NCI-H1048 (cell line): ENCODE data around the gene PSMD11.

Experiments used
- DNase-seq: peaks from one replicate; lab custom pipeline; 2025; lab: John Stamatoyannopoulos, UW

The PSMD11 gene

GRCh38 chr17:32467949-32468348 lies 23.6 kb downstream of the PSMD11 start:
- no peak for DNase-seq

- DNase-seq: no peak
Measured at GRCh38 chr17:32470405-32471167, 26.3 kb downstream of the PSMD11 start.

DNA sequence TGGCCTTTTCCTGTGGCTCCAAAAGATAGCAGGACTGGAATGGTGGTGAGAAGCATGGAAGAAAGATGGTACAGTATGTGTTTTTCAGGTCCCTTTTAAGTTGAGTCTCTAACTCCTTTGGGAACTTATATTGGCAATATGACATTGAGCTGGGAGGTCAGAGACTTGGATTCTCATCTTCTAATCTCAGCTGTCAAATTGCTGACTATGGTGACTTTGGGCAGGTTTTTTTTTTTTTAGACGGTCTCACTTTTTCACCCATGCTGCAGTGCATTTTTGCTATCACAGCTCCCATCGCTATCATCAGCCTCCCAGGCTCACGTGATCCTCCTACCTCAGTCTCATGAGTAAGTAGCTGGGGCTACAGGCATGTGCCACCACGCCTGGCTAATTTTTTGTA lies 27.3 kb downstream of the PSMD11 start:
- DNase-seq: no peak

GRCh38 chr17:32475258-32475657 lies 30.9 kb downstream of the PSMD11 start:
- DNase-seq: no peak

- no peak for DNase-seq
Measured at GRCh38 chr17:32477220-32477619, 32.9 kb downstream of the PSMD11 start.

DNA sequence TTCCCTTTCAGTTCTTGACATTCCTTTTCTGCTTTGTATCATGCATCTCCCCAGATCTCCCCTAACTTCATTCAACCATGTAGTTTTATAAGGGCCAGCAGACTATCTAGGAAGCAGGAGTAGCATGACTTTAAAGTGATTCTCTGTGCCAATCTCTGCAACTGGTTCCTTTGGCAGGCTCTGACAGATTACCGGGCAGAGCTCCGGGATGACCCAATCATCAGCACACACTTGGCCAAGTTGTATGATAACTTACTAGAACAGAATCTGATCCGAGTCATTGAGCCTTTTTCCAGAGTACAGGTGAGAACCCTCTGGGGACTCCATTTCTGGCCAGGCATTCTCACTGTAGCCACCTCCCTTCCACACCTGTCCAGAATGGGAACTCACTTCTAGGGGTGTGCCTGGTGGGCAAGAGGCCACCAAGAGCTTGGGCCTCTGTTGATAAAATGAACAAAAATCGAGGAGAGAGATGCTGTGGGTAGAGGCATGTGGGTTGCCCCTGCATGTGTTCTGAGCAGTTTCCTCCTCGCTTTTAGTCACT lies 34.8 kb downstream of the PSMD11 start:
- no peak for DNase-seq

DNA sequence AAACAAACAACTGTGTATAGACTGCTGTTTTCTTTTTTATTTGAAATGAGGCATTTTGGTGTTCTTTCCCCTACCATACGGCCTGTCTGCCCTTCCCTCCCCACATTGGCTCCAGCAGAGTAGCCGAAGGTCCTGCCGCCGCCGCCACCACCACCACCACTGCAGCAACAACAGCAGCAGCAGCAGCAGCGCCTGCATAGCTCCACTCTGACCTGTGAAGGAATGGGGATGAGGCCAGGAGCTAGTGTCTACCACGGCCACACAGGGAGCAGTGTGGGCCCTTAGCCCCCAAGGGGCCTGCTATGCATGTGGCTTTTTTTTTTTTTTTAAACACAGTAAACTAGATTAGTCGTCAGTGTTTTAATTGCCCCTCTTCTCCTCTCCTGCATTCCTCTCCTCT lies 36.9 kb downstream of the PSMD11 start:
- no peak for DNase-seq

DNA sequence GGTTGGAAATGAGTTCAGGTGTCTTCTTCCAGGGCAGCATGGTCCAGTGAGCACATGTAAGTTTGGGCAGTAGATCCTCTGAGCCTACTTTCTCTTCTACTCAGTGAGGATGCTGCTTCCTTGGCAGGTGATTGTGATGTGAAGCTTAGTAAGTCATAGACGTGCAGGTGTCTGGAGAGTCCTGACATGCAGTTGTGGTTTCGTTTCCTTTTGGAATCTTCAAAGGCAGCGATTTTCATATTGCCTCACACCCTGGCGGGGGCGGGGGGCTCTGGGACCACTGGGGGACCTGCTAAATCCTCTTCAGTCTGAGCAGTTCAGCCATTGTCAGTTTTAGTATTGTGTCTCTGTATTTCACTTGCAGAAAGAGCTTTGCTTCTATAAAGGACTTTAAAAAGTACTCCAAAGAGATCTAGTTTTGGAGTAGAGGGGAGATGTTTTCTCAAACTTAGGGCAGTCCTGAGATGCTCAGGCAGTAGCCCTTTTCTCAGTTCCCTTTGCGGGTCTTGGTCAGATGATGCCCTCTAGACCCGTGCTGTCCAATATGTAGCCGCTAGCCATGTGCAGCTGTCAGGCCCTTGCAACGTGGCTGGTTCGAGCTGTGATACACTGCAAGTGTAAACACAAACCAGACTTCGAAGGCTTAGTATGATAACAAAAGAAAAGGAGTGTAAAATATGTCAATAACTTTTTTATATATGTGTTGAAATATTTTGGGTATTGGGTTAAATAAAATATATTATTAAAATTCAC lies 38.4 kb downstream of the PSMD11 start:
- DNase-seq: no peak

DNA sequence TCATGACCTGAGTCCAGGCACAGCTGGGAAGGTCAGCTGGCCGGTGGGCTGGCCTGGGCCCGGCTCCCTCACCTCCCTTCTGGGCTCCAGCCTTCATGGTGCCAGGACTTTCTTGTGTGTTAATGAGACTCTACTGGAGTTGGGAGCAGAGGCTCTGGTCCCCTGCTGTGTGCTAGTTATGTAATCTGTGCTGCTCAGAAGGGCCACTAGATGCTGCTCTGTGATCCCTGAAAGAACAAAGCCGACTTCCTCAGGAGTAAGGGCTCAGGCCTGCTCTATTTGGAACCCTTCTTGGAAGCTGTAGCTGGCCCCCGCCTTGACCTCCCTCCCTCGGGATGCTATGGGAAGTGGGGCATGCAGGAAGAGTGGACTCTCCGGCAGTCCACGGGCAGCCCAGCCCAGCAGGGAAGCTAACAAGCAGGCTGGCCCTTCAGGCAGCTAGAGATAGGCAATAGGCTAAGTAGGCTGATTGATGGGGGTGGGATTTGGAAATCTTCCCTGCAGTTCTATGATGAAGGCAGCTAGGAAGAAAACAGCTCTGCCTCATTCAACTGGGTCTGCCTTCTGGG lies 39.2 kb downstream of the PSMD11 start:
- no peak for DNase-seq

- no peak for DNase-seq
Measured at GRCh38 chr17:32484041-32484461, 39.7 kb downstream of the PSMD11 start.

DNA sequence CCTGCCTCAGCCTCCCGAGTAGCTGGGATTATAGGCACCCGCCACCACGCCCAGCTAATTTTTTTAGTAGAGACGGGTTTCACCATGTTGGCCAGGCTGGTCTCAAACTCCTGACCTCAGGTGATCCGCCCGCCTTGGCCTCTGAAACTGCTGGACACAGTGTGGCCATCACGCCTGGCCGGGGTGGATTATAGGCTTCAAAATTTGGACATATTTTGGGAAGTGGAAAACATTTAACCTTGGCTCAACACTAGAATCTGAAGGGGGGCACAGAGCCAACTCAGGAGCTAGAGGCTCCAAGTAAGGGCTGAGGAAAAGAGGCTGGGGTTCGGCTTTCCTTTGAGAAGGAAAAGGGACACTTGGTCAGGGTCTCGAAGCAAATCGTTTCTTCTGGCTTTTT lies 40.3 kb downstream of the PSMD11 start:
- no peak for DNase-seq

GRCh38 chr17:32485261-32486110 lies 41.2 kb downstream of the PSMD11 start:
- no peak for DNase-seq

DNA sequence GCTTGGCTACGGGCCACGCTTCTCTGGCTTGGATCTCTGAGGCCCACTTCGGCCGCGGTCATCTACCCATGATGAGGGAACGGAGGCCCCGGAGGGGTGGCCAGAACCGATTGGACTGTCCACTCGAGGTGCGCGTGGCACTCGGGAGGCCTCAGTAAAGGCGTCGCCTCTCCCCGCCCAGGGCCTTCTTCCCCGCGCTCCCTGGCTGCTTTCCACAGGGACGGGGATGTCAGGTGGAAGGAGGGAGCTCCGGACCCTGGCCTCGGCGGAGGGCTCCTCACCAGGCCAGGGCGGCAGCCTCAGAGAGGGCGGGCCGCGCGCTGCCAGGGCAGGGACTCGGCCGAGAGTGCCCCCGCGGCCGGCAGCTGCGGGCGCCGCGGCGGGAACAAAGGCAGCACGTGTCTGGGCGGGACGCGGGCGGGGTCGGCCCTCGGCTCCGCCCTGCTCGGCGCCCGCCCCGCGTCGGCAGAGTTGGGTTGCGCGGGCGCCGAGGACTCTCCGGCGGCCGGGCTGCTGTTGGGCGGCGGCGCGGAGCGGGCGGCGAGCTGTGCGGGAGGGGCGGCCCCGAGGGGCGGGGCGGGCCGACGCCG lies 41.9 kb downstream of the PSMD11 start:
- peak; percentile 27 for DNase-seq

GRCh38 chr17:32486701-32487472 lies 42.6 kb downstream of the PSMD11 start, which contains the start of gene CDK5R1:
CDK5R1 (plus strand) TSS chr17:32486993; CDS start chr17:32487621, 628 bp downstream.
- peak; percentile 42 for DNase-seq

GRCh38 chr17:32487473-32488176 lies 43.3 kb downstream of the PSMD11 start:
- no peak for DNase-seq

DNA sequence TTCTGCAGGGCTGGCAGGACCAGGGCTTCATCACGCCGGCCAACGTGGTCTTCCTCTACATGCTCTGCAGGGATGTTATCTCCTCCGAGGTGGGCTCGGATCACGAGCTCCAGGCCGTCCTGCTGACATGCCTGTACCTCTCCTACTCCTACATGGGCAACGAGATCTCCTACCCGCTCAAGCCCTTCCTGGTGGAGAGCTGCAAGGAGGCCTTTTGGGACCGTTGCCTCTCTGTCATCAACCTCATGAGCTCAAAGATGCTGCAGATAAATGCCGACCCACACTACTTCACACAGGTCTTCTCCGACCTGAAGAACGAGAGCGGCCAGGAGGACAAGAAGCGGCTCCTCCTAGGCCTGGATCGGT lies 43.9 kb downstream of the PSMD11 start:
- no peak for DNase-seq

GRCh38 chr17:32488604-32489180 lies 44.4 kb downstream of the PSMD11 start:
- no peak for DNase-seq

DNA sequence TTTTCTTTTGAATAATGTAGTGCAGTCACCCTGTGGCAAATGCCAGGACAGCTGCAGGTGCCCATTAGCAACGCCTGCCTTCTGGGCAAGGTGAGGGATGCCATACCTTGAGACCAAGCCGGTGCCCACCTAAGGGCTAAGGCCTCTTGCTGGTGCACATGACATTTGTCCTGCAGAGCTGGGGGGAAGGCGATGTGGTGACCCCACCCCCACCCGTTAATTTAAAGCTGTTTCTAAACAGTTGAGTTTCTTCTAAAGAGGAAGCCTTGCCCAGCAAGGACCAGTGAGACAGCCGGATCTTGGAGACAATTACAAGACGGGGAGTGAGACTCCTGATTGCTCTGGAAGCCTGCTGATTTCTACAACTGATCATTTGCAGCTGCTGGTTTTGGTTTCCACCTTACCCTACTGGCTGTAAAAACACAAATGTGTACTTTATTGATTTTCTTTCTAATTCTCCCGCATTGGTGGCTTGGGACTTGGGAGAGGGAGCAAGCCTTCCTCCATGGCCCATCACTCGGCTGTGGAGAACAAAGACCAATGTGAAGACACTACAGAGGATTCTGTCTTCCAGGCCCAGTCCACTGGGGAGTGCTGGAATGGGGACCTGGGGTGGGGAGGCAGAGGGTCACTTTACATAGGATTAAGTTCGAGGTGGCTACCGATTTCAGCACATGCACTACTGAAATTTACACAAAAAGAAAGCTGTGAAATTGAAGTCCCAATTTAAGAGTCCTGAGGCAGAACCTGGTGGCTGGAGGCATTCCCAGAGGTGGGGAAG lies 45.2 kb downstream of the PSMD11 start:
- DNase-seq: no peak

GRCh38 chr17:32490101-32490482 lies 45.8 kb downstream of the PSMD11 start:
- no peak for DNase-seq
